ENCODE results near the gene NTF3. TPM values are rescaled to one million over a fixed set of nuclear protein-coding genes. Genes with fewer than 3 reads are reported as not detected.

The NTF3 gene
- total and polyA plus RNA-seq, 9 of the 15 experiments (the other 6 are each of a cell fraction or from before 2014, with no cell fraction given), result not detected

DNA sequence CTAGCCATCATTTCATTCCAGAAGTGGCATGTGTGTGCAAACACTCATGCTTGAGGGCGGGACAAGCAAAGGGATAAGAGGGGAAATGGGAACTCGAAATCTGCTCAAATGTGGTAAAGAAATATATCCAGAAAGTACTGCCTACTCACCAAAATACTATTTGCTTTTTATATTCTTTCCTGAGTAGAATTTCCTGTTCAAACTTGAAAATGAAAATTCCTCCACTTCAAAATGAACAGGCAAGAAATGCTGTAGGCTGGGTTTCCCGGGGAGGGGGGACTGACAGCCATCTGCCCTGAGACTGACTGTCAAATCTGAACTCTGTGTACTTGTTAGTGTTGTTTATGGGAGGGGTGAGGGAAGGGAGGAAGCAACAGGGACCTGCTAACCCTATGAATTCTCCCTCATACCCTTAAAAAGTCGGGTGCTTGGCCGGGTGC is 34.6 kb downstream of the NTF3 start:
- BruUV-seq (replicated peaks), result no TSS peak
- intact Hi-C loops (cut with micrococcal nuclease), result no loop called here
- in situ Hi-C loops (cut with MboI), result no loop called here

More for the DNA sequence above, 34.6 kb downstream of the NTF3 start:
- ChIA-PET CTCF (ENCODE audit: low intra/inter-chr PET ratio) (no interaction called here), POLR2A (no interaction called here)
- H2AFZ ChIP-seq (ENCODE audit: low read depth, low read length), result no peak overlapping the region
- no peaks in the 10 kb centered on the region for H3K36me3 ChIP-seq (ENCODE audit: control insufficient read depth, insufficient read depth, low read length)
- TF ChIP-seq ZNF174 (CRISPR knock-in tag; IDR thresholded peaks at IDR 0.05) (no peak), TRIM28 (IDR thresholded peaks at IDR 0.05) (no peak), KDM5B (IDR thresholded peaks at IDR 0.05; ENCODE audit: insufficient replicate concordance, low read depth, low read length) (no peak), SLC30A9 (CRISPR knock-in tag; IDR thresholded peaks at IDR 0.05) (no peak), ZNF699 (CRISPR knock-in tag; IDR thresholded peaks at IDR 0.05; ENCODE audit: insufficient replicate concordance) (no peak), CHD1 (IDR thresholded peaks at IDR 0.05; ENCODE audit: low read length) (no peak), ZNF778 (CRISPR knock-in tag; IDR thresholded peaks at IDR 0.05) (no peak)
- TF ChIP-seq, protein P1, sequence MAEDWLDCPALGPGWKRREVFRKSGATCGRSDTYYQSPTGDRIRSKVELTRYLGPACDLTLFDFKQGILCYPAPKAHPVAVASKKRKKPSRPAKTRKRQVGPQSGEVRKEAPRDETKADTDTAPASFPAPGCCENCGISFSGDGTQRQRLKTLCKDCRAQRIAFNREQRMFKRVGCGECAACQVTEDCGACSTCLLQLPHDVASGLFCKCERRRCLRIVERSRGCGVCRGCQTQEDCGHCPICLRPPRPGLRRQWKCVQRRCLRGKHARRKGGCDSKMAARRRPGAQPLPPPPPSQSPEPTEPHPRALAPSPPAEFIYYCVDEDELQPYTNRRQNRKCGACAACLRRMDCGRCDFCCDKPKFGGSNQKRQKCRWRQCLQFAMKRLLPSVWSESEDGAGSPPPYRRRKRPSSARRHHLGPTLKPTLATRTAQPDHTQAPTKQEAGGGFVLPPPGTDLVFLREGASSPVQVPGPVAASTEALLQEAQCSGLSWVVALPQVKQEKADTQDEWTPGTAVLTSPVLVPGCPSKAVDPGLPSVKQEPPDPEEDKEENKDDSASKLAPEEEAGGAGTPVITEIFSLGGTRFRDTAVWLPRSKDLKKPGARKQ (CRISPR knock-in tag; IDR thresholded peaks at IDR 0.05), result no peak
- DNase-seq (ENCODE audit: extremely low read depth in 1 of 4, low spot score in 3 of 4) (no peak), FAIRE-seq (no peak), ATAC-seq (no peak)
- no peak overlapping the region for H3K4me3 ChIP-seq
- no peak overlapping the region for H3K27ac ChIP-seq (ENCODE audit: extremely low read depth, low read depth, low read length)
- H3K27me3 ChIP-seq (ENCODE audit: control insufficient read depth in 2 of 2, insufficient read depth in 2 of 2, low read length in 2 of 2), result peaks cover 0 to 15% of the 10 kb centered on the region in 2 experiments; a peak in 2 of 5 replicates
- H3K9me3 ChIP-seq (replicated peaks; ENCODE audit: control insufficient read depth, insufficient read depth, low read depth, low read length), result no peaks in the 10 kb centered on the region
- H3K9me1 ChIP-seq (ENCODE audit: control insufficient read depth, insufficient read depth, low read length), result no peaks in the 10 kb centered on the region
- 0% methylated on average over 3 of the region's 5 CpGs for WGBS (ENCODE audit: insufficient coverage, low coverage, missing lambda C conversion rate)
- H3K4me2 ChIP-seq (ENCODE audit: insufficient read depth, low read length), result no peak overlapping the region
- H3K4me1 ChIP-seq (replicated peaks in 1 of 2; ENCODE audit: control insufficient read depth in 2 of 2, insufficient read depth in 2 of 2, low read length in 2 of 2), result no peaks in the 10 kb centered on the region
- no peaks in the 10 kb centered on the region for H3K79me2 ChIP-seq (ENCODE audit: control insufficient read depth, insufficient read depth, low read length)
- H3K9ac ChIP-seq (ENCODE audit: insufficient read depth in 1 of 2, low read depth in 2 of 2, low read length in 2 of 2), result no peak overlapping the region
- H4K20me1 ChIP-seq (replicated peaks; ENCODE audit: control insufficient read depth, insufficient read depth, low read length), result no peaks in the 10 kb centered on the region

Measured in K562 (cell line).